ENCODE data around the gene ABCB1. TPM values are rescaled to one million over a fixed set of nuclear protein-coding genes. Genes with fewer than 3 reads are reported as not detected.

The ABCB1 gene
- total and polyA plus RNA-seq, 2 of the 8 experiments (the other 6 are each of a cell fraction or from before 2014, with no cell fraction given) = 0.51 to 1.2 TPM

DNA sequence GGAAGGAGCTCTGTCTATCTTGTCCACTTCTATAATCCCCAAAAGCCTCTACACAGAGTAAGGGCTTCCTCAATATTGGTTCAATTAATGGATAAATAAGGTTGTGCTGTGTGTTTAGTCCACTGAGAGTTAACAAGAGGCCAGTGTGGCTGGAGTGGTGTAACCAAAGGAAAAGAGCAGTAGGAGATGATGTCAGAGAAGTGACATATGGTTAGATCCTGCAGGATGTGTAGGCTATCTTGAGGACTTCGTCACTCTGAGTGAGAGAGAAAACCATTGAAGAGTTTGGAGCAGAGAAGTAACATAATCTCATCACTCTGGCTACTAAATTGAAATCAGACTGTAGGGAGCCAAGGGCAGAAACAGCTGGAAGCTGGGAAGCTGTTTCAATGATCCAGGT is 14.5 kb upstream of the ABCB1 start (continued):
- TF ChIP-seq, protein P1, sequence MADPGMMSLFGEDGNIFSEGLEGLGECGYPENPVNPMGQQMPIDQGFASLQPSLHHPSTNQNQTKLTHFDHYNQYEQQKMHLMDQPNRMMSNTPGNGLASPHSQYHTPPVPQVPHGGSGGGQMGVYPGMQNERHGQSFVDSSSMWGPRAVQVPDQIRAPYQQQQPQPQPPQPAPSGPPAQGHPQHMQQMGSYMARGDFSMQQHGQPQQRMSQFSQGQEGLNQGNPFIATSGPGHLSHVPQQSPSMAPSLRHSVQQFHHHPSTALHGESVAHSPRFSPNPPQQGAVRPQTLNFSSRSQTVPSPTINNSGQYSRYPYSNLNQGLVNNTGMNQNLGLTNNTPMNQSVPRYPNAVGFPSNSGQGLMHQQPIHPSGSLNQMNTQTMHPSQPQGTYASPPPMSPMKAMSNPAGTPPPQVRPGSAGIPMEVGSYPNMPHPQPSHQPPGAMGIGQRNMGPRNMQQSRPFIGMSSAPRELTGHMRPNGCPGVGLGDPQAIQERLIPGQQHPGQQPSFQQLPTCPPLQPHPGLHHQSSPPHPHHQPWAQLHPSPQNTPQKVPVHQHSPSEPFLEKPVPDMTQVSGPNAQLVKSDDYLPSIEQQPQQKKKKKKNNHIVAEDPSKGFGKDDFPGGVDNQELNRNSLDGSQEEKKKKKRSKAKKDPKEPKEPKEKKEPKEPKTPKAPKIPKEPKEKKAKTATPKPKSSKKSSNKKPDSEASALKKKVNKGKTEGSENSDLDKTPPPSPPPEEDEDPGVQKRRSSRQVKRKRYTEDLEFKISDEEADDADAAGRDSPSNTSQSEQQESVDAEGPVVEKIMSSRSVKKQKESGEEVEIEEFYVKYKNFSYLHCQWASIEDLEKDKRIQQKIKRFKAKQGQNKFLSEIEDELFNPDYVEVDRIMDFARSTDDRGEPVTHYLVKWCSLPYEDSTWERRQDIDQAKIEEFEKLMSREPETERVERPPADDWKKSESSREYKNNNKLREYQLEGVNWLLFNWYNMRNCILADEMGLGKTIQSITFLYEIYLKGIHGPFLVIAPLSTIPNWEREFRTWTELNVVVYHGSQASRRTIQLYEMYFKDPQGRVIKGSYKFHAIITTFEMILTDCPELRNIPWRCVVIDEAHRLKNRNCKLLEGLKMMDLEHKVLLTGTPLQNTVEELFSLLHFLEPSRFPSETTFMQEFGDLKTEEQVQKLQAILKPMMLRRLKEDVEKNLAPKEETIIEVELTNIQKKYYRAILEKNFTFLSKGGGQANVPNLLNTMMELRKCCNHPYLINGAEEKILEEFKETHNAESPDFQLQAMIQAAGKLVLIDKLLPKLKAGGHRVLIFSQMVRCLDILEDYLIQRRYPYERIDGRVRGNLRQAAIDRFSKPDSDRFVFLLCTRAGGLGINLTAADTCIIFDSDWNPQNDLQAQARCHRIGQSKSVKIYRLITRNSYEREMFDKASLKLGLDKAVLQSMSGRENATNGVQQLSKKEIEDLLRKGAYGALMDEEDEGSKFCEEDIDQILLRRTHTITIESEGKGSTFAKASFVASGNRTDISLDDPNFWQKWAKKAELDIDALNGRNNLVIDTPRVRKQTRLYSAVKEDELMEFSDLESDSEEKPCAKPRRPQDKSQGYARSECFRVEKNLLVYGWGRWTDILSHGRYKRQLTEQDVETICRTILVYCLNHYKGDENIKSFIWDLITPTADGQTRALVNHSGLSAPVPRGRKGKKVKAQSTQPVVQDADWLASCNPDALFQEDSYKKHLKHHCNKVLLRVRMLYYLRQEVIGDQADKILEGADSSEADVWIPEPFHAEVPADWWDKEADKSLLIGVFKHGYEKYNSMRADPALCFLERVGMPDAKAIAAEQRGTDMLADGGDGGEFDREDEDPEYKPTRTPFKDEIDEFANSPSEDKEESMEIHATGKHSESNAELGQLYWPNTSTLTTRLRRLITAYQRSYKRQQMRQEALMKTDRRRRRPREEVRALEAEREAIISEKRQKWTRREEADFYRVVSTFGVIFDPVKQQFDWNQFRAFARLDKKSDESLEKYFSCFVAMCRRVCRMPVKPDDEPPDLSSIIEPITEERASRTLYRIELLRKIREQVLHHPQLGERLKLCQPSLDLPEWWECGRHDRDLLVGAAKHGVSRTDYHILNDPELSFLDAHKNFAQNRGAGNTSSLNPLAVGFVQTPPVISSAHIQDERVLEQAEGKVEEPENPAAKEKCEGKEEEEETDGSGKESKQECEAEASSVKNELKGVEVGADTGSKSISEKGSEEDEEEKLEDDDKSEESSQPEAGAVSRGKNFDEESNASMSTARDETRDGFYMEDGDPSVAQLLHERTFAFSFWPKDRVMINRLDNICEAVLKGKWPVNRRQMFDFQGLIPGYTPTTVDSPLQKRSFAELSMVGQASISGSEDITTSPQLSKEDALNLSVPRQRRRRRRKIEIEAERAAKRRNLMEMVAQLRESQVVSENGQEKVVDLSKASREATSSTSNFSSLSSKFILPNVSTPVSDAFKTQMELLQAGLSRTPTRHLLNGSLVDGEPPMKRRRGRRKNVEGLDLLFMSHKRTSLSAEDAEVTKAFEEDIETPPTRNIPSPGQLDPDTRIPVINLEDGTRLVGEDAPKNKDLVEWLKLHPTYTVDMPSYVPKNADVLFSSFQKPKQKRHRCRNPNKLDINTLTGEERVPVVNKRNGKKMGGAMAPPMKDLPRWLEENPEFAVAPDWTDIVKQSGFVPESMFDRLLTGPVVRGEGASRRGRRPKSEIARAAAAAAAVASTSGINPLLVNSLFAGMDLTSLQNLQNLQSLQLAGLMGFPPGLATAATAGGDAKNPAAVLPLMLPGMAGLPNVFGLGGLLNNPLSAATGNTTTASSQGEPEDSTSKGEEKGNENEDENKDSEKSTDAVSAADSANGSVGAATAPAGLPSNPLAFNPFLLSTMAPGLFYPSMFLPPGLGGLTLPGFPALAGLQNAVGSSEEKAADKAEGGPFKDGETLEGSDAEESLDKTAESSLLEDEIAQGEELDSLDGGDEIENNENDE (IDR thresholded peaks at IDR 0.05; ENCODE audit: insufficient replicate concordance, low read length) = no peak
- TF ChIP-seq CTBP2 (IDR thresholded peaks at IDR 0.05; ENCODE audit: borderline replicate concordance, insufficient read depth, insufficient read length, low read length) = no peak
- no peak for TF ChIP-seq HDAC6 (IDR thresholded peaks at IDR 0.05; ENCODE audit: low read depth, low read length)
- TF ChIP-seq CBX8 (IDR thresholded peaks at IDR 0.05; ENCODE audit: borderline replicate concordance, low read depth, low read length) = no peak
- TF ChIP-seq TAF7 (optimal IDR thresholded peaks at IDR 0.05; ENCODE audit: borderline replicate concordance, low read depth, low read length) = no peak
- TF ChIP-seq, protein P2, sequence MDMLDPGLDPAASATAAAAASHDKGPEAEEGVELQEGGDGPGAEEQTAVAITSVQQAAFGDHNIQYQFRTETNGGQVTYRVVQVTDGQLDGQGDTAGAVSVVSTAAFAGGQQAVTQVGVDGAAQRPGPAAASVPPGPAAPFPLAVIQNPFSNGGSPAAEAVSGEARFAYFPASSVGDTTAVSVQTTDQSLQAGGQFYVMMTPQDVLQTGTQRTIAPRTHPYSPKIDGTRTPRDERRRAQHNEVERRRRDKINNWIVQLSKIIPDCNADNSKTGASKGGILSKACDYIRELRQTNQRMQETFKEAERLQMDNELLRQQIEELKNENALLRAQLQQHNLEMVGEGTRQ (IDR thresholded peaks at IDR 0.05; ENCODE audit: low read length) = no peak
- no peak for TF ChIP-seq ASH2L (IDR thresholded peaks at IDR 0.05; ENCODE audit: low read length)
- TF ChIP-seq JUN (IDR thresholded peaks at IDR 0.05; ENCODE audit: low read depth, low read length) = no peak
